GM18861 (cell line): ENCODE results near the gene POLR3B.

Source experiments
- ATAC-seq: cut with Tn5 transposase; IDR thresholded peaks from one replicate; pipeline ENCODE4 v1.9.1; 2021; ENCODE audit not compliant: unreplicated experiment

POLR3B gene

GRCh38 chr12:106412563-106412962 is 55.0 kb downstream of the POLR3B start:
- no peak for ATAC-seq

DNA sequence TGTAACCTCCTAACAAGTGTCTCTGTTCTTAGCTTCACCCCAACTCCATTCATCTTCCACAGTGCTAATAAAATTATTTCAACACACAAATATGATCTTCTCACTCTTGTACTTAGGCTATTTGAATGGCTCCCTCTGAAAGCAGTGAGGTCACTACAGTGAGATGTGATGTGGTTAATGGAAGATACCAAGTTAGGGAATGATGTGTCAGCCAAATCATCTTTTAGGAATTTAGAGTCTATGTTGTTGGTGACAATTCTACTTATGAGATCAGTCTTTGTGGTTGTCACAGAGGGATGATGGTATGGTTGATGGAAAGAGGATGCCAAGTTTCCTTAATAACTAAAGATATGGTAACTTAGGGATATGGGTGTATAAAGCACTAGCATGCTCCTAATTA is 57.6 kb downstream of the POLR3B start:
- no peak for ATAC-seq

GRCh38 chr12:106416273-106416672 is 58.7 kb downstream of the POLR3B start:
- ATAC-seq: no peak

DNA sequence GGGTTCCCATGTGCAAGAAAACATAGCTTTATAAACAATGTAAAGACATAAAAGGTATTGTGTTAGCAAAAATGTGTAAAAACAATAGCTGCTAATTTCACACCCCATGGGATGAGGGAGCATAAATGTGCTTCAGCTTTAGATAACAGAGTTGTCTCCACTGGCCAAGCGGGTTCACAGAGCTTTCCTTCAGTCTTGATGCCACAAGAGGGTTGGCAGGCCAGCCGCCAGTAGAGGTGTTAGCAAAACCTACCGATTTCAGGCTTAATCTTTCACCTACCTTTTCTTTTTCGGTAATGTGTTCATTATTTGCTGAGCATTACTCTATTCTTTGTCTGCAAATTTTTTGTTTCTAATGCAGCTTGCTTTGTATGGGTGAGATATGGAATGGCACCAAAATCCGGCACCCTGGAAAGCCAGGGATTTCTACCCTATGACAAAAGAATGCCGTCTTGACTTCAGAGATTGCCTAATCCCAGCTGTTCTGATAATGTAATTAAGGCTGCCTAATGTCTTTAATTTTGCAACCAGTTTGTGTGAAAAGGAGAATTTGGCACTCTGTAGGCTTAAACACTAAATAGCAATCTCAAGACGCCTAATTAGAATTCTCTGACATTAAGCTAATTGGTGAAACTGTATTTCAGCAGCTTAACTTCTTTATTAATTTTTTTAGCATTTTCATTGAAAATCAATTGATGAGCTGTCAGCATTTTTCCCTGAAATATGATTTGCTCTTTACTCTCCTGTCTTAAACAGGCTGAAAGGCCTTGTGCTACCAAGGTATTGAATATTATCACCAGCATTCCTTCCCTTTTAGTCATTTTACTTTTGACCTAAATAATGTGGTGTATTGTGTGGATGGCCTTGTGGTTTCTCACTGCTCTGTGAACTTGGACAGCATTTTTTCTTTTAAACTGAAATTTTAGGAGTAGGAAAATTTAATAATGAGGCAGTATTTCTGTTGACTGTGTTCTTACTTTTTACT is 60.7 kb downstream of the POLR3B start:
- ATAC-seq: no peak

DNA sequence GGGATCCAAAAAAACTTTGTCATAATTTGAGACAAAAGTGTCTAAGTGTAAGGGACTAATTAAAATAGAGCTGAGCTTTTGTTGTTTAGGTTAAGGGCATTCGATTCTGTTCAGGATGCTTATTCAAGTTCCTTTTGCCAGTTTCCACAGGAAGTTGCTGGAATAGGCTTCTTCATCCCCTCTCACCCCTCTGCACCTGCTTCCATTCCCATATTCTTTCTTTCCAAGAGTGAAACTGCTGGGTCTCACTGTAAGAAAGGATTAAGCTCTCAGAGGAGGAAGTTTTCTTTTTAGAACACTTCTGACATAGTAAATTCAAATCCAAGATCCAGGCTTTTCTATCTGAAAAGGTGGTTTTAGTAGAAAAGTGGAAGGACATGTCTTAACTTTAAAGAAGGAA is 61.4 kb downstream of the POLR3B start:
- ATAC-seq: no peak

- ATAC-seq: no peak
Observed at GRCh38 chr12:106423291-106423690, 65.7 kb downstream of the POLR3B start.

DNA sequence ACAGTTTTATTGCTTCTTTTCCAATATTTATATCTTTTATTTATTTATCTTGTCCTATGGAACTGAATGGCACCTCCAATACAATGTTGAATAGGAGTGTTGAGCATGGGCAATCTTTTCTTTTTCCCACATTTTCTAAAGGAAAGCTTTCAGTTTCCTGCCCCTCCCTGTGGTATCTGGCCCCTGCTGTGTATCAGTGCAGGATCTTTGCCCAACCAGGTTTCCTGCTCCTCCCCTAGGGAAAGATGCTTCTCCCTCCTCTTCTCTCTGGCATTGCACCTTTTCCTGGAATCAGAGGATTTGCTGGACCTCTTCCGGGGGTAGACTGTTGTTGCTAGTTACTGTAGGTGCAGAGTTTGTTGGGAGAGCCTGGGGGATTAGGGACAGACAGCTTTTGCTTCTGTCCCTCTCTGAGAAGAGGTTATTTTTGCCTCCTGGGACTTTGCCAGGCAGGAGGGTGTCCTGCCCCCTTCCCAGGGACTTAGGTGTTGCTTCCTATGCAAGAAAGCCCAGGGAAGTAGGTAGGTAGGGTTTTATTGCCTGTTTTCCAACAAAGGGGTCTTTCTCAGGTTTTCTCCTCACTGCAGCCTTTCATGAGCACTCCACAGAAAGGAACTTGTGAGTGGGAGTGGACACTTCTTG is 67.6 kb downstream of the POLR3B start:
- no peak for ATAC-seq

DNA sequence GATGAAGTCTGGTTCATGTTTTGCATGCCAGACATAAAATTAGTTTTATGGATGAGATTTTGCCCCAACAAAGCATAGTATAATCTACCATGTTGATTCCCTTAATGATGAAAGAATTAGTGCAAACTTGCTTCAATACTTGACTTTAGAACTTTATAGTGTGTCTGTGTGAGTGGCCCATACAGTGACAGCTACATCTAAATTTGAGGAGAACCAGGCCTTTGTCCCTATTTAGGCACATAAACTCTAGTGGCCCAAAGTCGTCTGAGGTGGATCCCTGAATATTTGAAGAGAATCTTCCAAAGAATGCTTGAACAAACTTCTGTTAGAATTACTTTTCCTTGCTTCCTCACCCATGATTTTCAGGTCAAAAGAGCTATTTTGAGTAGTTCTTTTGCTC is 70.4 kb downstream of the POLR3B start:
- ATAC-seq: no peak

DNA sequence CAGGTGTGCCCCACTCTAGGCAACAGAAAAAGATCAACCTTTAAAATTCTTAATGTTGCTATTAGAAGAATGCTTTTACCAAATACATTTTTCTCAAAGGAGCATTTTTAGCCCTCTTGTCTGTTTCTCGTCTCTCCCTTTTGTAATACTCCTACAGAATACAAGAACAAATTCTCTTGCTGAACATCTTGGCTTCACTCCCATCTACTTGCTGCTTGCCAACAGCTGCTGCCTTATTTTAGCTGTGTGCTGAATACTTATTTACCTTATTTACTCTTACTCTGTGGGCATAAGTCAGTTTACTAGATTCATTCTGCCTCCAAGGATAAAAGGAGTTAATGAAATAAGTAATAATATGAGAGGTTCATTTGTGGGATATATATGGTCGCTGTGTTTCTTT is 70.8 kb downstream of the POLR3B start:
- ATAC-seq: no peak

- ATAC-seq: no peak
Observed at GRCh38 chr12:106429043-106429552, 71.5 kb downstream of the POLR3B start.

DNA sequence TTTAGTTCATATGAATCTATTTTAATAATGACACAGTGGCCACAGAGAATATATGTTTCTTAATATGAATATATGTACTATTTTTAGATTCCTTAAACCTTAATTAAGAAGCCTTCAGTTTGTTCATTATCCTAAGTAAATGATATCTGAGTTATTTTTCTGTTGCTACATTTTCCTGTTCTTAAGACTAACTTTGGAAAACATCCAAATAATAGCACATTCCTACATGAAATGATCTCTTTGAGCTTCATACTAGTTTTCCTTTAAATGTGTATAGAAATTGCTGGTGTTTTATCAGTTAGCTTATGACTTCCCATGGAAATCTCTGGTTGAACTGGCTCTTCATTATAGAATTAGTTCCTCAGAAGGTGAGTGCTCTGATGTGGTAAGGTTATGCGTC is 72.1 kb downstream of the POLR3B start:
- ATAC-seq: no peak

DNA sequence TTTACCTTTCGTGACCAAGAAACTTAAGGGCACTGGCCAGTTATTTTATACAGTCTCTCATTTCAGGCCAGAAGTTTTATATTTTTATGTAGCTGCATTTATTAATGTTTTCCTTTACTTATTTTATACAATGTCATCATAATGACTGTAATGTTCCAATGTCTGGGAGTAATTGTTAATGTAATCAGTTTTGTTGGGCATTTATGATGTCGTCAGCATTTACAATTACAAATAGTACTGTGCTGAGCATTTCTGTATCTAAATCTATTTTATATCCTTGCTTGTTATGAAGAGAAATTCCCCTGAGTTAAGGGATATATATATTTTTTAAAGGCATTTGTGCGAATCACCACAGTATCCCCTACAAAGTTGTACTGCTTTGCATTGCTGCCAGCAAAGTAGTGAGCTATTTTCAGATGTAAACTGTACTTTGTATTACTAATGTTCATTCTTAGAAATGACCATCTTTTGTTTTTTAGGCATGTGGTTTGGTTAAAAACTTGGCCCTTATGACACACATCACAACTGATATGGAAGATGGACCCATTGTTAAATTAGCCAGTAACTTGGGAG is 74.4 kb downstream of the POLR3B start:
- ATAC-seq: no peak

DNA sequence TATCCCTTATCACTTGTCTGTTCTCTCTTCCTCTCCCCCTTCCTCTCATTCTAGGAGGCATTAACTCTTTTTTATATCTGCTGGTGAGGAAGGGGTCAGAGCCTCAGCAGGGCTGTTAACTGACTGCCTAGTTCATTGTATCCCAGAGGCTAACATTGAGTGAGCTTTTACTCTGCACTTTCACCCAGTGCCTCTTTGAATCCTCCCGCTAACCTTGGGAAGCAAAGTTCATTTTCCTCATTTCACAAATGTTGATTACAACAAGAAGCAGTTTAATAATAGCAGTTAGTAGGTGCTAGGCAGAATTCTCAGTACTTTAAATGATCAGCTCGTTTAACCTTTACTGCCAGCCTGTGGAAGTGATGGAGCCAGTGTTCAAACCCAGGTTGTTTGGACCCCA is 75.5 kb downstream of the POLR3B start:
- no peak for ATAC-seq

GRCh38 chr12:106434526-106434925 is 77.0 kb downstream of the POLR3B start:
- no peak for ATAC-seq

GRCh38 chr12:106436164-106436563 is 78.6 kb downstream of the POLR3B start:
- ATAC-seq: no peak

GRCh38 chr12:106442575-106442974 is 85.0 kb downstream of the POLR3B start:
- ATAC-seq: no peak

DNA sequence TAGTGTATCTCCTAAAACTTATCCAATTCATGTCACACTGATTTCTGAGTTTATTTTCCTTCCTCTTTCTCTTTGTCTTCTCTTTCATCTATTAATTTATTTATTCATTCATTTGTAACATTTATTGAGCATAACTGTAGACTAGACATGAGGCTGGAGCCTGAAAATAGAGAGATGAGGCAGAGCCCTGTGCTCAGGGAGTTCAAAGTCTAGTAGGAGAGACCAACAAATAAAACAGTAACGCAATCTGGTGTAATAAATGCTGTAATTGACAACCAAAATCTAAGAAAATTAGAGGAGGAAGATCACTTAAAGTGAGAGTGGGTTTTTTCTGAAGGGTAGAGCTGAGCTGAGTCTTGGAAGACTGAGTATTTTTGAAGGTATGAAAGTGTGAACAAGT is 87.5 kb downstream of the POLR3B start:
- no peak for ATAC-seq

DNA sequence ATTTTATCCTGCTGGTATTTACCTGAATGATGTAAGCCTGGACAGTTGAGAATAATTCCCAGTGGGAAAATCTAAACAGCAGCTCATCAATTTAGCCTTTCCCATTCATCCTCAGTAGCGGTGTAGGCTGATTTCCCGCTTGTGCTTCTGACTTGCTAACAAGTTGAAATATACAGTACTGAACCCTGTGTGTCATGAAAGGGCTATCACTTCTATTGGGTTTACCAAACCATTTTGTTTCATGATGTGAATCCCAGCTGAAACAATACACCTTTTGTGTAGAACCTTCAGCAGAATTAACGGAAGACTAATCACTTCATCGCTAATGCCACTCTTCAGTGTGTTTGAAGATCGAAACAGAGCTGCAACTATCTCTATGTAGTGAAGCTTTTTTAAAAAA is 88.4 kb downstream of the POLR3B start:
- ATAC-seq: no peak

- no peak for ATAC-seq
Observed at GRCh38 chr12:106446419-106447092, 89.0 kb downstream of the POLR3B start.

GRCh38 chr12:106452309-106452708 is 94.8 kb downstream of the POLR3B start:
- no peak for ATAC-seq

DNA sequence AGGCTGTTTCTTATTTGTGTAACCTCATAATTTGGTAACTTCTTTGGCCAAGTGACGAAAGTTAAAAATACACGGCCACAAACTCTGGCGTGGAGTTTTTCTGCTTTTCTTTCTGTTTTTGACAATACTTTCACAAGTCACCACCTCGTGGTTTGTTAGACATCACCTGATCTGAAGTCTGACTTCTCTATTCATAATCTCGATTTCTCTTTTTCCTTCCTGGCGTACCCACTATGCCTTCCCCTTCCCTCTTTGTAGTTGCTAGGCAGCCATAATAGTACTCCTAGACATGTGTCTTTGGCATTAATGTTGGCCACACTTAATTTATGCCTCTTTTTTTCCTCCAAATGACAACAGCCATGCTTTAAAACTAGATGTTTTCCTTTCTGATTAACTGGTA is 97.6 kb downstream of the POLR3B start:
- ATAC-seq: no peak
